Measurements from ENCODE around the gene TUSC2. TPM values are rescaled to one million over a fixed set of nuclear protein-coding genes. Genes with fewer than 3 reads are reported as not detected.

The TUSC2 gene
- total RNA-seq, 1 experiment from 2014 or later: 34.0 TPM

GRCh38 chr3:50318615-50319014 is 9.4 kb downstream of the TUSC2 start (continued):
- TF ChIP-seq MAX (IDR thresholded peaks at IDR 0.05) (no peak), CBX3 (IDR thresholded peaks at IDR 0.05; ENCODE audit: low read depth) (no peak), POLR2AphosphoS5 (IDR thresholded peaks at IDR 0.05; ENCODE audit: low read depth, low read length) (no peak), ZBTB33 (IDR thresholded peaks at IDR 0.05; ENCODE audit: extremely low read depth, insufficient replicate concordance, low read length) (no peak), POLR2A (IDR thresholded peaks at IDR 0.05; ENCODE audit: borderline replicate concordance, extremely low read depth, insufficient read depth, insufficient read length) (no peak), ZFX (IDR thresholded peaks at IDR 0.05) (no peak), ATF3 (IDR thresholded peaks at IDR 0.05) (no peak)

- TF ChIP-seq POLR2A (IDR thresholded peaks at IDR 0.05; ENCODE audit: borderline replicate concordance, extremely low read depth, insufficient read depth, insufficient read length) (no peak), ZBTB33 (IDR thresholded peaks at IDR 0.05; ENCODE audit: extremely low read depth, insufficient replicate concordance, low read length) (no peak), SRF (IDR thresholded peaks at IDR 0.05; ENCODE audit: low read depth) (no peak)
- no peaks in the 10 kb centered on the region for H3K27me3 ChIP-seq (ENCODE audit: insufficient read depth, low read length)
- H3K36me3 ChIP-seq (ENCODE audit: control insufficient read depth in 1 of 2, insufficient read depth in 2 of 2, low read length in 2 of 2): peaks cover 2 to 17% of the 10 kb centered on the region in 2 experiments; a peak in 1 of 4 replicates
- no peaks in the 10 kb centered on the region for H3K9me2 ChIP-seq (ENCODE audit: insufficient read depth)
- intact Hi-C loops (cut with micrococcal nuclease): no loop called here
- no TSS peak for BruUV-seq (replicated peaks)
- ATAC-seq: no peak
- peak overlapping the region; percentile 92 for H3K4me2 ChIP-seq (ENCODE audit: low read length)
- peaks cover 51% of the 10 kb centered on the region for H3K79me2 ChIP-seq (ENCODE audit: insufficient read depth, low read length)
- no peak overlapping the region for H2AFZ ChIP-seq (ENCODE audit: low read depth, low read length, poor library complexity, severe bottlenecking)
- ChIA-PET RAD21 (ENCODE audit: low non-redundant PET in 1 of 2, low total read pairs in 2 of 2, uncharacterized antibody in 2 of 2, unreplicated experiment in 2 of 2) (interaction anchor here in 1 of 2 experiments (0.8 to 1.5 kb wide), 2 partner anchors 19 kb away, joined by 3 to 4 read pairs; partner anchors contain the start of genes HYAL3 and NAA80), CTCF (interaction anchor here (0.7 to 1.6 kb wide), 3 partner anchors 15 to 19 kb away, joined by 3 to 5 read pairs (median 3); partner anchors contain the start of genes HYAL1, HYAL3 and NAA80), POLR2A (no interaction called here)
- H3K4me3 ChIP-seq (replicated peaks in 1 of 2; ENCODE audit: low read depth in 1 of 2, low read length in 2 of 2): peak overlapping the region in 1 of 2 experiments; percentile 46; a peak in 2 of 4 replicates
- peak overlapping the region; percentile 98 for H3K27ac ChIP-seq (ENCODE audit: low read depth, low read length)
- no peaks in the 10 kb centered on the region for H4K20me1 ChIP-seq (ENCODE audit: insufficient read depth)
- peak overlapping the region; percentile 65 for H3K9ac ChIP-seq (ENCODE audit: low read length)
- H3K4me1 ChIP-seq (ENCODE audit: control insufficient read depth in 1 of 2, insufficient read depth in 2 of 2, low read length in 2 of 2): peaks cover 65 to 94% of the 10 kb centered on the region in 2 experiments
- no peaks in the 10 kb centered on the region for H3K9me3 ChIP-seq (ENCODE audit: control insufficient read depth in 1 of 2, insufficient read depth in 1 of 2, low read depth in 1 of 2, low read length in 2 of 2)
- no peak for DNase-seq (ENCODE audit: low read depth, low spot score)
These were observed 9.9 kb downstream of the TUSC2 start for GRCh38 chr3:50318163-50318562.
